Measurements from ENCODE around the gene PRSS57. TPM values are rescaled to one million over a fixed set of nuclear protein-coding genes. Genes with fewer than 3 reads are reported as not detected.

The PRSS57 gene
- total RNA-seq, 5 donors from 2014 or later (not counting 1 experiment from before 2014, with no cell fraction given), result 0.86 to 2.5 (median 1.7) TPM; not detected in 1

GRCh38 chr19:687569-688166 is 7.6 kb downstream of the PRSS57 start:
- Mint-ChIP-seq H3K4me1 (no peaks in the 10 kb centered on the region), H3K36me3 (no peaks in the 10 kb centered on the region), H3K27ac (no peak overlapping the region), H3K27me3 (no peaks in the 10 kb centered on the region), H3K4me3 (no peak overlapping the region), H3K9me3 (no peaks in the 10 kb centered on the region)
- no peak for ATAC-seq (replicated peaks in 1 of 4)
- no peak overlapping the region for H3K27ac ChIP-seq (ENCODE audit: low read length)
- DNase-seq, result no peak
- ChIA-PET POLR2A (no interaction called here), CTCF (interaction anchor here in 1 of 2 donors (0.6 kb wide), 1 partner anchor 45 kb away, joined by 3 read pairs; no protein-coding TSS in a partner anchor)
- no peak overlapping the region for H3K4me3 ChIP-seq (ENCODE audit: control insufficient read depth in 1 of 2, extremely low read depth in 1 of 2, low read length in 1 of 2)
- H3K27me3 ChIP-seq (replicated peaks in 1 of 2; ENCODE audit: control insufficient read depth in 2 of 2, extremely low read depth in 1 of 2, insufficient read depth in 2 of 2, low read length in 1 of 2), result peaks cover 0 to 2% of the 10 kb centered on the region in 2 experiments
- WGBS (ENCODE audit: insufficient coverage), result 93% methylated on average over 10 of the region's 11 CpGs
- no peaks in the 10 kb centered on the region for H3K4me1 ChIP-seq (ENCODE audit: control insufficient read depth in 1 of 2, extremely low read depth in 1 of 2, insufficient read depth in 2 of 2, low read length in 2 of 2)
- H3K36me3 ChIP-seq (ENCODE audit: control insufficient read depth in 2 of 2, extremely low read depth in 1 of 2, insufficient read depth in 1 of 2, low read length in 1 of 2), result no peaks in the 10 kb centered on the region
- no peaks in the 10 kb centered on the region for H3K9me3 ChIP-seq

- ChIA-PET POLR2A (no interaction called here), CTCF (no interaction called here)
- no peaks in the 10 kb centered on the region for H3K27me3 Mint-ChIP-seq
- peaks cover 0 to under 1% of the 10 kb centered on the region in 2 experiments for H3K4me1 ChIP-seq (ENCODE audit: control insufficient read depth in 1 of 2, extremely low read depth in 1 of 2, insufficient read depth in 2 of 2, low read length in 2 of 2)
- H3K27ac Mint-ChIP-seq, result no peak overlapping the region
- DNase-seq (no peak), ATAC-seq (replicated peaks in 1 of 4) (no peak)
- no peaks in the 10 kb centered on the region for H3K36me3 Mint-ChIP-seq
- H3K4me3 Mint-ChIP-seq, result no peak overlapping the region
- peaks cover 0 to 2% of the 10 kb centered on the region in 2 experiments for H3K27me3 ChIP-seq (replicated peaks in 1 of 2; ENCODE audit: control insufficient read depth in 2 of 2, extremely low read depth in 1 of 2, insufficient read depth in 2 of 2, low read length in 1 of 2)
- WGBS (ENCODE audit: insufficient coverage), result 79% methylated on average over 16 of the region's 17 CpGs
- H3K9me3 Mint-ChIP-seq, result no peaks in the 10 kb centered on the region
- H3K27ac ChIP-seq (ENCODE audit: low read length), result no peak overlapping the region
- H3K4me3 ChIP-seq (ENCODE audit: control insufficient read depth in 1 of 2, extremely low read depth in 1 of 2, low read length in 1 of 2), result no peak overlapping the region
- H3K9me3 ChIP-seq, result no peaks in the 10 kb centered on the region
- no peaks in the 10 kb centered on the region for H3K4me1 Mint-ChIP-seq
- H3K36me3 ChIP-seq (ENCODE audit: control insufficient read depth in 2 of 2, extremely low read depth in 1 of 2, insufficient read depth in 1 of 2, low read length in 1 of 2), result no peaks in the 10 kb centered on the region
Observed at GRCh38 chr19:686589-687297, 8.5 kb downstream of the PRSS57 start.

- POLR2A ChIA-PET, result no interaction called here
- H3K27ac ChIP-seq (ENCODE audit: low read length), result no peak overlapping the region
- DNase-seq (no peak), ATAC-seq (replicated peaks in 1 of 4) (no peak)
- H3K4me1 Mint-ChIP-seq, result peaks cover 0 to 2% (median 0%) of the 10 kb centered on the region in 3 donors
- H3K27me3 Mint-ChIP-seq, result no peaks in the 10 kb centered on the region
- no peaks in the 10 kb centered on the region for H3K9me3 ChIP-seq
- no peaks in the 10 kb centered on the region for H3K9me3 Mint-ChIP-seq
- WGBS (ENCODE audit: insufficient coverage), result 93% methylated on average over 26 of the region's 31 CpGs
- peaks cover 0 to 2% of the 10 kb centered on the region in 2 experiments for H3K27me3 ChIP-seq (replicated peaks in 1 of 2; ENCODE audit: control insufficient read depth in 2 of 2, extremely low read depth in 1 of 2, insufficient read depth in 2 of 2, low read length in 1 of 2)
- peaks cover 0 to 13% of the 10 kb centered on the region in 2 experiments for H3K4me1 ChIP-seq (ENCODE audit: control insufficient read depth in 1 of 2, extremely low read depth in 1 of 2, insufficient read depth in 2 of 2, low read length in 2 of 2)
- no peak overlapping the region for H3K4me3 ChIP-seq (ENCODE audit: control insufficient read depth in 1 of 2, extremely low read depth in 1 of 2, low read length in 1 of 2)
- no peak overlapping the region for H3K4me3 Mint-ChIP-seq
- H3K36me3 Mint-ChIP-seq, result no peaks in the 10 kb centered on the region
- CTCF ChIA-PET, result no interaction called here
- no peak overlapping the region for H3K27ac Mint-ChIP-seq
- H3K36me3 ChIP-seq (ENCODE audit: control insufficient read depth in 2 of 2, extremely low read depth in 1 of 2, insufficient read depth in 1 of 2, low read length in 1 of 2), result no peaks in the 10 kb centered on the region
Observed at GRCh38 chr19:685454-685931, 9.8 kb downstream of the PRSS57 start.

GRCh38 chr19:682678-683320 is 12.5 kb downstream of the PRSS57 start:
- no peak overlapping the region for H3K27ac ChIP-seq (ENCODE audit: low read length)
- no peak overlapping the region for H3K4me3 ChIP-seq (ENCODE audit: control insufficient read depth in 1 of 2, extremely low read depth in 1 of 2, low read length in 1 of 2)
- DNase-seq (no peak), ATAC-seq (replicated peaks in 1 of 4) (no peak)
- H3K9me3 ChIP-seq, result no peaks in the 10 kb centered on the region
- peaks cover 0 to 6% of the 10 kb centered on the region in 2 experiments for H3K27me3 ChIP-seq (replicated peaks in 1 of 2; ENCODE audit: control insufficient read depth in 2 of 2, extremely low read depth in 1 of 2, insufficient read depth in 2 of 2, low read length in 1 of 2)
- Mint-ChIP-seq H3K4me3 (no peak overlapping the region), H3K27ac (no peak overlapping the region), H3K36me3 (no peaks in the 10 kb centered on the region), H3K9me3 (no peaks in the 10 kb centered on the region), H3K27me3 (peaks cover 0 to 3% of the 10 kb centered on the region in 2 donors), H3K4me1 (peaks cover 4 to 7% (median 7%) of the 10 kb centered on the region in 3 donors)
- CTCF ChIA-PET, result no interaction called here
- no peaks in the 10 kb centered on the region for H3K36me3 ChIP-seq (ENCODE audit: control insufficient read depth in 2 of 2, extremely low read depth in 1 of 2, insufficient read depth in 1 of 2, low read length in 1 of 2)
- WGBS (ENCODE audit: insufficient coverage), result 95% methylated on average over 16 of the region's 25 CpGs
- H3K4me1 ChIP-seq (ENCODE audit: control insufficient read depth in 1 of 2, extremely low read depth in 1 of 2, insufficient read depth in 2 of 2, low read length in 2 of 2), result peaks cover 5 to 23% of the 10 kb centered on the region in 2 experiments
- POLR2A ChIA-PET, result interaction anchor here in 1 of 2 donors (0.7 kb wide), 1 partner anchor 76 kb away, joined by 8 read pairs; no protein-coding TSS in a partner anchor

GRCh38 chr19:681029-682019 is 13.9 kb downstream of the PRSS57 start:
- peaks cover 0 to 20% of the 10 kb centered on the region in 2 experiments for H3K27me3 ChIP-seq (replicated peaks in 1 of 2; ENCODE audit: control insufficient read depth in 2 of 2, extremely low read depth in 1 of 2, insufficient read depth in 2 of 2, low read length in 1 of 2)
- ATAC-seq (replicated peaks in 1 of 4) (no peak), DNase-seq (peak in 23 of 35 experiments; percentile 30 to 94 (median 88))
- Mint-ChIP-seq H3K36me3 (no peaks in the 10 kb centered on the region), H3K27me3 (peaks cover 0 to 5% of the 10 kb centered on the region in 2 donors), H3K4me1 (peaks cover 4 to 7% (median 7%) of the 10 kb centered on the region in 3 donors), H3K9me3 (no peaks in the 10 kb centered on the region), H3K4me3 (peak overlapping the region; percentile 70 to 90 (median 89)), H3K27ac (peak overlapping the region; percentile 97 to 100)
- CTCF ChIA-PET, result interaction anchor here in 1 of 2 donors (0.6 kb wide), 1 partner anchor 146 kb away, joined by 3 read pairs; the partner anchor contains the start of gene AZU1
- H3K27ac ChIP-seq (ENCODE audit: low read length), result peak overlapping the region; percentile 76
- H3K4me3 ChIP-seq (ENCODE audit: control insufficient read depth in 1 of 2, extremely low read depth in 1 of 2, low read length in 1 of 2), result peak overlapping the region in 1 of 2 donors; percentile 59
- WGBS (ENCODE audit: insufficient coverage), result 28% methylated on average over 37 of the region's 54 CpGs
- H3K4me1 ChIP-seq (ENCODE audit: control insufficient read depth in 1 of 2, extremely low read depth in 1 of 2, insufficient read depth in 2 of 2, low read length in 2 of 2), result peaks cover 5 to 27% of the 10 kb centered on the region in 2 experiments
- no peaks in the 10 kb centered on the region for H3K36me3 ChIP-seq (ENCODE audit: control insufficient read depth in 2 of 2, extremely low read depth in 1 of 2, insufficient read depth in 1 of 2, low read length in 1 of 2)
- H3K9me3 ChIP-seq, result no peaks in the 10 kb centered on the region
- POLR2A ChIA-PET, result interaction anchor here in 1 of 2 donors (0.5 to 1.0 kb wide), 2 partner anchors 21 to 594 kb away, joined by 7 to 8 read pairs; partner anchors contain the start of gene FAM174C

Measured in T-cell (primary cell).